ENCODE results near the gene CHST3. TPM values are rescaled to one million over a fixed set of nuclear protein-coding genes. Genes with fewer than 3 reads are reported as not detected.

The CHST3 gene
- total RNA-seq, 3 donors from 2014 or later = 20.2 to 34.5 (median 25.6) TPM

- TF ChIP-seq CTCF (IDR thresholded peaks at IDR 0.05) (no peak), POLR2A (IDR thresholded peaks at IDR 0.05) (no peak), POLR2AphosphoS5 (IDR thresholded peaks at IDR 0.05) (no peak)
- H3K4me3 ChIP-seq = no peak overlapping the region
- peaks cover 0 to 7% of the 10 kb centered on the region in 2 donors for H3K4me1 ChIP-seq
- no peaks in the 10 kb centered on the region for H3K9me3 ChIP-seq
- no peaks in the 10 kb centered on the region for H3K27me3 ChIP-seq
- peak overlapping the region in 1 of 2 donors; percentile 13 for H3K27ac ChIP-seq
- H3K36me3 ChIP-seq = no peaks in the 10 kb centered on the region
- intact Hi-C loops (cut with DNase I; ENCODE audit: low total_unique reads) = no loop called here
- DNase-seq (ENCODE audit: low spot score in 2 of 2) = no peak
These were observed 79.0 kb downstream of the CHST3 start for GRCh38 chr10:72043016-72043834.

- H3K4me1 ChIP-seq = peaks cover 0 to 7% of the 10 kb centered on the region in 2 donors
- no peaks in the 10 kb centered on the region for H3K9me3 ChIP-seq
- no peaks in the 10 kb centered on the region for H3K36me3 ChIP-seq
- intact Hi-C loops (cut with DNase I; ENCODE audit: low total_unique reads) = loop anchor here (5.0 kb wide), 1 partner anchor 82 kb away; the partner anchor contains the start of gene CHST3
- TF ChIP-seq POLR2A (IDR thresholded peaks at IDR 0.05) (no peak), CTCF (IDR thresholded peaks at IDR 0.05) (peak in 1 of 3 donors; percentile 39), POLR2AphosphoS5 (IDR thresholded peaks at IDR 0.05) (no peak)
- no peaks in the 10 kb centered on the region for H3K27me3 ChIP-seq
- DNase-seq (ENCODE audit: low spot score in 2 of 2) = peak in 1 of 2 donors; percentile 74
- peak overlapping the region; percentile 81 to 89 for H3K27ac ChIP-seq
- H3K4me3 ChIP-seq = no peak overlapping the region
These were observed 80.3 kb downstream of the CHST3 start for GRCh38 chr10:72044417-72045041.

DNA sequence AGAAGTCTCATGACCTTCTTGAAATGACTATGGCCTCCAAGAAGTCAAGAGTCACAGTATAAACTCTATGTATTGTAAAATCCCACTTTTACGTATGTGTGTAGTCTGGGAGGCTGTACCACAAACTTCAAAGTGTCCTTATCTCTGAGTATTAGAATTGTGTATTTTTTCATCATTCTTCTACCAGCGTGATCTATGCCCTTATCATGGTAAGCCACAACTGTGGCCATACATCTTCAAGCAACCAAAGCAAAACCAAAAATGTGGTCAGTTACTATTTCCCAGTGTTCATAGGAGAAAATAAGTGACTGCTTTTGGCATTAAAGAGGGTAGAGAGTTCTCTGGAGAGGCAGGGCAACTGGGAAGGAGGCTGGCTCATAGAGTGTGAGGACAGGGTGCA, 81.4 kb downstream of the CHST3 start:
- intact Hi-C loops (cut with DNase I; ENCODE audit: low total_unique reads) = loop anchor here (5.0 kb wide), 1 partner anchor 83 kb away; the partner anchor contains the start of gene CHST3
- TF ChIP-seq CTCF (IDR thresholded peaks at IDR 0.05) (no peak), POLR2AphosphoS5 (IDR thresholded peaks at IDR 0.05) (no peak), POLR2A (IDR thresholded peaks at IDR 0.05) (no peak)
- Histone ChIP-seq H3K27ac (peak overlapping the region; percentile 81 to 89), H3K27me3 (no peaks in the 10 kb centered on the region), H3K36me3 (no peaks in the 10 kb centered on the region), H3K4me1 (peaks cover 0 to 7% of the 10 kb centered on the region in 2 donors), H3K4me3 (no peak overlapping the region), H3K9me3 (no peaks in the 10 kb centered on the region)
- no peak for DNase-seq (ENCODE audit: low spot score in 2 of 2)

GRCh38 chr10:72048450-72049124, 84.4 kb downstream of the CHST3 start:
- no peak overlapping the region for H3K27ac ChIP-seq

More at GRCh38 chr10:72048450-72049124, 84.4 kb downstream of the CHST3 start:
- H3K27me3 ChIP-seq = no peaks in the 10 kb centered on the region
- H3K36me3 ChIP-seq = no peaks in the 10 kb centered on the region
- peak; percentile 86 to 93 for DNase-seq (ENCODE audit: low spot score in 2 of 2)
- TF ChIP-seq POLR2A (IDR thresholded peaks at IDR 0.05) = no peak
- peak; percentile 100 for TF ChIP-seq CTCF (IDR thresholded peaks at IDR 0.05)
- peak; percentile 73 to 85 (median 81) for TF ChIP-seq POLR2AphosphoS5 (IDR thresholded peaks at IDR 0.05)
- peaks cover 0 to 7% of the 10 kb centered on the region in 2 donors for H3K4me1 ChIP-seq
- intact Hi-C loops (cut with DNase I; ENCODE audit: low total_unique reads) = loop anchor here (5.0 kb wide), 1 partner anchor 86 kb away; the partner anchor contains the start of gene CHST3
- H3K9me3 ChIP-seq = no peaks in the 10 kb centered on the region
- no peak overlapping the region for H3K4me3 ChIP-seq

Data from breast epithelium (tissue), 4 donors.